Testis (tissue), 3 donors: ENCODE data around the gene HBD. TPM values are rescaled to one million over a fixed set of nuclear protein-coding genes. Genes with fewer than 3 reads are reported as not detected.

Experiments
- DNase-seq: peaks from one replicate; pipeline ENCODE4 v3.0.0-alpha.2; 2019
- H3K27ac ChIP-seq, 2 donors: fragments of 200-600 bp; sonication (generic); one replicate each; pipeline ENCODE4 v1.5.1; 2019
- H3K27me3 ChIP-seq: fragments of 200-600 bp; sonication (generic); one replicate; pipeline ENCODE4 v1.5.1; 2019
- H3K36me3 ChIP-seq: fragments of 200-600 bp; sonication (generic); one replicate; pipeline ENCODE4 v1.5.1; 2017; ENCODE audit warnings: low read depth; ENCODE audit errors: missing control alignments
- H3K4me1 ChIP-seq: fragments of 200-600 bp; sonication (generic); one replicate; pipeline ENCODE4 v1.5.1; 2019
- H3K4me3 ChIP-seq, 2 donors: fragments of 200-600 bp; sonication (generic); one replicate each; pipeline ENCODE4 v1.5.1; 2017 to 2019
- H3K9me3 ChIP-seq: fragments of 200-600 bp; sonication (generic); one replicate; pipeline ENCODE4 v1.5.1; 2017
- POLR2A ChIP-seq: fragments of 450-650 bp; IDR thresholded peaks from one replicate; pipeline ENCODE4 v1.6.1; 2017; ENCODE audit warnings: antibody characterized with exemption, mild to moderate bottlenecking, moderate library complexity
- WGBS, 2 donors: methylation state at CpG; one replicate each; pipeline ENCODE4 v1.1.5; 2018; 5-methylcytosine and 5-hydroxymethylcytosine counted together
- intact Hi-C: fragments of 100-400 bp; cut with DNase I; formaldehyde crosslinking; loops from one replicate; pipeline ENCODE4 v1.15.1; 2023; ENCODE audit warnings: low total_unique reads
- polyA plus RNA-seq: library from polyadenylated mRNA; stranded (reverse); fragments of 350-450 nt; fragmentation: Illumina TruSeq; extraction: RNeasy Lipid Tissue Mini Kit (QIAGEN cat#74804); gene quantifications from one replicate; pipeline ENCODE4 v1.2.3, GENCODE V29; 2014; ENCODE audit warnings: low read depth, low replicate concordance; ENCODE audit not compliant: insufficient read depth
- total RNA-seq, 2 donors: library from RNA; depleted of rRNA; stranded (reverse); fragments of >200 nt; gene quantifications; one replicate each; pipeline ENCODE4 v1.2.3, GENCODE V29; 2016
- TF ChIP-seq, protein P1 (sequence below), 3 experiments: fragments of 450-650 bp in 2 of 3; fragments of 200-600 bp in 1 of 3; sonication (generic) in 1 of 3; IDR thresholded peaks; one replicate each; pipeline ENCODE4 v1.5.1; 2016 to 2019; ENCODE audit warnings: antibody characterized with exemption in 3 of 3, mild to moderate bottlenecking in 2 of 3, moderate library complexity in 1 of 3

HBD gene
- total and polyA plus RNA-seq, 3 donors from 2014 or later, result not detected

DNA sequence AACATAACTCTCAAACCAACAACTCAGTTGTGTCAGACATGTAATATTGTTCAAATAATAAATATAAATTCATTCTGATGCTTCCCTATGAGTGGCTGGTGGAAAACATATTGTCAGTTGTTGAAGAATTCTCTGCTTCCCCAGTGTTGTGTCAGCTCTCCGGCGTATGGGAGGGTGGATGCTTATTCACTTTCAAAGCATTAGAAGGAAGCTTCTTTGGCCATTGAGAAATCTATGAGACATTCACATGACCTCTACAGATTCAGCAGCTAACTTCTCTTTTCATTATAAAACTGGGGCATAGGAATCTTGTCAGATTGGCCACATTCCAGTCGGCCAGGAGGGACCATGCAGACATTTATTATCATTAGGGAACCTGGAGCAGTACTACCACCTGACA lies 36.7 kb downstream of the HBD start:
- Histone ChIP-seq H3K9me3 (no peaks in the 10 kb centered on the region), H3K4me1 (no peaks in the 10 kb centered on the region), H3K27me3 (no peaks in the 10 kb centered on the region), H3K27ac (no peak overlapping the region), H3K4me3 (no peak overlapping the region), H3K36me3 (no peaks in the 10 kb centered on the region)
- no peak for DNase-seq
- 79 to 89% methylated on average over 3 of the region's 3 CpGs for WGBS, 2 donors
- TF ChIP-seq POLR2A, result no peak
- TF ChIP-seq, protein P1, sequence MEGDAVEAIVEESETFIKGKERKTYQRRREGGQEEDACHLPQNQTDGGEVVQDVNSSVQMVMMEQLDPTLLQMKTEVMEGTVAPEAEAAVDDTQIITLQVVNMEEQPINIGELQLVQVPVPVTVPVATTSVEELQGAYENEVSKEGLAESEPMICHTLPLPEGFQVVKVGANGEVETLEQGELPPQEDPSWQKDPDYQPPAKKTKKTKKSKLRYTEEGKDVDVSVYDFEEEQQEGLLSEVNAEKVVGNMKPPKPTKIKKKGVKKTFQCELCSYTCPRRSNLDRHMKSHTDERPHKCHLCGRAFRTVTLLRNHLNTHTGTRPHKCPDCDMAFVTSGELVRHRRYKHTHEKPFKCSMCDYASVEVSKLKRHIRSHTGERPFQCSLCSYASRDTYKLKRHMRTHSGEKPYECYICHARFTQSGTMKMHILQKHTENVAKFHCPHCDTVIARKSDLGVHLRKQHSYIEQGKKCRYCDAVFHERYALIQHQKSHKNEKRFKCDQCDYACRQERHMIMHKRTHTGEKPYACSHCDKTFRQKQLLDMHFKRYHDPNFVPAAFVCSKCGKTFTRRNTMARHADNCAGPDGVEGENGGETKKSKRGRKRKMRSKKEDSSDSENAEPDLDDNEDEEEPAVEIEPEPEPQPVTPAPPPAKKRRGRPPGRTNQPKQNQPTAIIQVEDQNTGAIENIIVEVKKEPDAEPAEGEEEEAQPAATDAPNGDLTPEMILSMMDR (IDR thresholded peaks at IDR 0.05), result no peak
- intact Hi-C loops, result no loop called here

GRCh38 chr11:5196731-5197130 lies 37.6 kb downstream of the HBD start:
- no peak overlapping the region for H3K27ac ChIP-seq
- no peak overlapping the region for H3K4me3 ChIP-seq
- DNase-seq, result no peak
- no peaks in the 10 kb centered on the region for H3K36me3 ChIP-seq
- no peaks in the 10 kb centered on the region for H3K27me3 ChIP-seq
- 49 to 63% methylated on average over 3 of the region's 3 CpGs for WGBS, 2 donors
- intact Hi-C loops, result no loop called here
- H3K9me3 ChIP-seq, result no peaks in the 10 kb centered on the region
- TF ChIP-seq, protein P1 (IDR thresholded peaks at IDR 0.05), result no peak
- TF ChIP-seq POLR2A, result no peak
- no peaks in the 10 kb centered on the region for H3K4me1 ChIP-seq

- intact Hi-C loops, result no loop called here
- H3K27ac ChIP-seq, result no peak overlapping the region
- WGBS, 2 donors, result 80 to 86% methylated on average over 5 of the region's 5 CpGs
- no peaks in the 10 kb centered on the region for H3K4me1 ChIP-seq
- no peaks in the 10 kb centered on the region for H3K9me3 ChIP-seq
- DNase-seq, result no peak
- no peak overlapping the region for H3K4me3 ChIP-seq
- no peaks in the 10 kb centered on the region for H3K36me3 ChIP-seq
- TF ChIP-seq, protein P1 (IDR thresholded peaks at IDR 0.05), result no peak
- TF ChIP-seq POLR2A, result no peak
- H3K27me3 ChIP-seq, result no peaks in the 10 kb centered on the region
These were observed 38.2 kb downstream of the HBD start for GRCh38 chr11:5196067-5196466.

DNA sequence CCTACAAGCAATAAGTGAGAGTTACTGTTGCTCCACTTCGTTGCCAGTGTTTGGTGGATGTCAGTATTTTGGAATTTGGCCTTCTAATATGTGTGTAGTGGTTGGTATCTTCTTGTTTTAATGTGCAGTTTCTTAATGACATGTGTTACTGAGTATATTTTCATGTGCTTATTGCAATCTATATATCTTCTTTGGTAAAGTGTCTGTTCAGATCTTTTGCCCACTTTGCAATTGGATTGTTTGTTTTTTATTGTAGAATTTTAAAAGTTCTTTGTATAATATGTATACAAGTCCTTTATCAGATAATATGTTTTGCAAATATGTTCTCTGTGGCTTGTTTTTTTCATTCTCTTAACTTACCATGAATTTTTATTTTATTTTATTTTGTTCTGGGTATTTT lies 41.5 kb downstream of the HBD start:
- TF ChIP-seq, protein P1 (IDR thresholded peaks at IDR 0.05), result no peak
- TF ChIP-seq POLR2A, result no peak
- Histone ChIP-seq H3K27me3 (no peaks in the 10 kb centered on the region), H3K36me3 (no peaks in the 10 kb centered on the region), H3K27ac (no peak overlapping the region), H3K9me3 (no peaks in the 10 kb centered on the region), H3K4me1 (no peaks in the 10 kb centered on the region), H3K4me3 (no peak overlapping the region)
- 0% methylated on average over 1 of the region's 1 CpG for WGBS, 2 donors
- DNase-seq, result no peak
- intact Hi-C loops, result no loop called here

DNA sequence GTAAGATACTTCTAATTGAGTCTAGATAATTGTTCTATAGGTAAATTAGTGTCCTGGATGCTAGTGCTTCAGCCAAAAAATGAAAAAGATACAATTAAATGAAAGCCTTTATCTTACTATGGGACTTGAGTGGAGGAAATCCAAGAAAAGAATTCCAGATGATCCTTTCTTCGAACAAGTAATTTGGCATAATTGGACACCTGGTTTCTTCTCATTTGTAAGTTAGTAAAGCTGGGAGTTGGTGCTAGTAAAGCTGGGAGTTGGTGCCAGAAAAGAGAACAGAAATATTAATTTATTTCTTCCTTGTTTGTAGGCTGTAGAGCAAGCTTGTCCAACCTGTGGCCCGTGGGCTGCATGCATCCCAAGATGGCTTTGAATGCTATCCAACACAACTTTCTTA lies 46.1 kb downstream of the HBD start:
- TF ChIP-seq POLR2A, result no peak
- TF ChIP-seq, protein P1 (IDR thresholded peaks at IDR 0.05), result no peak
- intact Hi-C loops, result no loop called here
- no peak for DNase-seq
- Histone ChIP-seq H3K27me3 (no peaks in the 10 kb centered on the region), H3K36me3 (no peaks in the 10 kb centered on the region), H3K27ac (no peak overlapping the region), H3K4me1 (no peaks in the 10 kb centered on the region), H3K9me3 (no peaks in the 10 kb centered on the region), H3K4me3 (no peak overlapping the region)
- WGBS, 2 donors, result 43 to 54% methylated on average over 2 of the region's 2 CpGs
